GM12891 (cell line): ENCODE data around the gene ORM1.

Experiments used
- PAX5 ChIP-seq: IDR thresholded peaks from 2 replicates; pipeline ENCODE4 v1.6.1; 2011; ENCODE audit warnings: low read length, moderate library complexity, mild to moderate bottlenecking; ENCODE audit not compliant: insufficient read depth, severe bottlenecking
- POLR2A ChIP-seq: IDR thresholded peaks from 2 replicates; pipeline ENCODE4 v1.6.1; 2011; ENCODE audit warnings: low read depth, low read length, control low read depth
- POLR2AphosphoS5 ChIP-seq: IDR thresholded peaks from 2 replicates; pipeline ENCODE4 v1.6.1; 2011; ENCODE audit warnings: low read depth, low read length, control low read depth
- SPI1 ChIP-seq: IDR thresholded peaks from 2 replicates; pipeline ENCODE4 v1.6.1; 2011; ENCODE audit warnings: low read depth, low read length, control low read depth
- TAF1 ChIP-seq: IDR thresholded peaks from 2 replicates; pipeline ENCODE4 v1.6.1; 2011; ENCODE audit warnings: low read depth, low read length, control low read depth

- TF ChIP-seq POLR2A (no peak), TAF1 (no peak), SPI1 (no peak), POLR2AphosphoS5 (no peak), PAX5 (no peak)
Observed at GRCh38 chr9:114273461-114273881, 49.4 kb upstream of the ORM1 start.
